H1 (cell line): ENCODE measurements around the gene GABRD. TPM values are rescaled to one million over a fixed set of nuclear protein-coding genes. Genes with fewer than 3 reads are reported as not detected.
"Not testable (repeated sequence)": the region's sequence is repeated elsewhere in the genome, so short reads cannot be mapped to it uniquely, and the experiment has no call there.

Source experiments
- CTCF ChIA-PET: fragments of 300-600 bp; sonication (Branson Sonifier 250); formaldehyde crosslinking; loops from one replicate; lab custom pipeline; 2021; ENCODE audit not compliant: partially characterized antibody; lab: Charles Lee
- POLR2A ChIA-PET: fragments of 300-600 bp; sonication (Branson Sonifier 250); formaldehyde crosslinking; loops from one replicate; lab custom pipeline; 2021; ENCODE audit warnings: inconsistent platforms; ENCODE audit not compliant: partially characterized antibody; lab: Charles Lee
- DNase-seq, 2 experiments: peaks; one replicate each; pipeline versions ENCODE4 v3.0.0 to v3.0.0-alpha.2; 2010 to 2022; ENCODE audit warnings: low spot score in 2 of 2, low read depth in 1 of 2, mixed read lengths in 1 of 2
- FAIRE-seq: peaks from 2 replicates; lab custom pipeline; 2011; peaks lifted over from hg19 to GRCh38; lab: Jason Lieb, UNC
- H2AFZ ChIP-seq: 2 replicates; pipeline ENCODE4 v1.8.1; 2012; ENCODE audit warnings: low read length, inconsistent platforms
- H2AK5ac ChIP-seq: 2 replicates; pipeline ENCODE4 v1.6.1; 2013; ENCODE audit warnings: low read depth, low read length
- H2BK120ac ChIP-seq: replicated peaks from 2 replicates; pipeline ENCODE3; 2013; ENCODE audit warnings: low read depth, low read length, inconsistent platforms
- H2BK12ac ChIP-seq: 2 replicates; pipeline ENCODE4 v1.6.1; 2013; ENCODE audit warnings: low read depth, low read length
- H2BK15ac ChIP-seq: 2 replicates; pipeline ENCODE4 v1.6.1; 2013; ENCODE audit warnings: low read length
- H2BK20ac ChIP-seq: 2 replicates; pipeline ENCODE4 v1.6.1; 2013; ENCODE audit warnings: low read length
- H2BK5ac ChIP-seq: 2 replicates; pipeline ENCODE4 v1.6.1; 2013; ENCODE audit warnings: low read depth, low read length
- H3K14ac ChIP-seq: 2 replicates; pipeline ENCODE4 v1.6.1; 2013; ENCODE audit warnings: inconsistent platforms; ENCODE audit not compliant: insufficient read length
- H3K18ac ChIP-seq: 2 replicates; pipeline ENCODE4 v1.6.1; 2013; ENCODE audit warnings: low read length; ENCODE audit errors: extremely low read depth
- H3K23ac ChIP-seq: 2 replicates; pipeline ENCODE4 v1.6.1; 2013; ENCODE audit warnings: inconsistent platforms; ENCODE audit not compliant: insufficient read length
- H3K23me2 ChIP-seq: 2 replicates; pipeline ENCODE4 v1.6.1; 2013; ENCODE audit warnings: low read depth, low read length
- H3K27ac ChIP-seq: 2 replicates; pipeline ENCODE4 v1.6.1; 2011; ENCODE audit warnings: low read depth, low read length, inconsistent platforms
- H3K27me3 ChIP-seq, 4 experiments: replicated peaks in 1 of 4; 1 replicate in 1 of 4; 2 replicates in 3 of 4; pipeline versions ENCODE4 v1.6.1 to v1.8.1; 2011 to 2013; ENCODE audit warnings: low read length in 3 of 4, mild to moderate bottlenecking in 3 of 4, inconsistent platforms in 2 of 4, mixed read lengths in 2 of 4, moderate library complexity in 1 of 4; ENCODE audit not compliant: control insufficient read depth in 3 of 4, insufficient read depth in 3 of 4; ENCODE audit errors: extremely low read depth in 1 of 4
- H3K36me3 ChIP-seq, 4 experiments: 2 replicates each; pipeline versions ENCODE4 v1.6.1 to v1.8.1; 2011 to 2013; ENCODE audit warnings: mild to moderate bottlenecking in 4 of 4, low read length in 3 of 4, moderate library complexity in 2 of 4, control low read depth in 1 of 4, inconsistent platforms in 1 of 4; ENCODE audit not compliant: insufficient read depth in 4 of 4, control insufficient read depth in 2 of 4
- H3K4ac ChIP-seq: replicated peaks from 2 replicates; pipeline ENCODE3; 2013; ENCODE audit warnings: low read length, low read depth, mixed read lengths, inconsistent platforms; ENCODE audit not compliant: insufficient read length
- H3K4me1 ChIP-seq, 4 experiments: replicated peaks in 1 of 4; 1 replicate in 1 of 4; 2 replicates in 3 of 4; pipeline versions ENCODE4 v1.6.1 to v1.8.1; 2011 to 2013; ENCODE audit warnings: low read length in 3 of 4, inconsistent platforms in 2 of 4, mixed read lengths in 1 of 4; ENCODE audit not compliant: insufficient read depth in 4 of 4, control insufficient read depth in 3 of 4
- H3K4me2 ChIP-seq, 2 experiments: 2 replicates each; pipeline versions ENCODE4 v1.6.1 to v1.8.1; 2011 to 2013; ENCODE audit warnings: low read depth in 2 of 2, low read length in 2 of 2, control low read depth in 1 of 2, inconsistent platforms in 1 of 2, mild to moderate bottlenecking in 1 of 2; ENCODE audit not compliant: insufficient read depth in 1 of 2
- H3K4me3 ChIP-seq, 4 experiments: fragments of 200-600, 300-600 bp in 1 of 4; sonication (generic), shearing (Covaris generic), sonication (Bioruptor Twin) in 1 of 4; 2 replicates each; pipeline versions ENCODE4 v1.5.1 to v1.8.1; 2011 to 2016; ENCODE audit warnings: low read length in 4 of 4, low read depth in 3 of 4, control low read depth in 2 of 4, inconsistent platforms in 2 of 4, mild to moderate bottlenecking in 2 of 4, mixed read lengths in 1 of 4, moderate library complexity in 1 of 4; ENCODE audit not compliant: insufficient read depth in 2 of 4; ENCODE audit errors: extremely low read depth in 1 of 4
- H3K56ac ChIP-seq: replicated peaks from 2 replicates; pipeline ENCODE3; 2013; ENCODE audit warnings: low read depth, mild to moderate bottlenecking, mixed read lengths, low read length, inconsistent platforms; ENCODE audit not compliant: insufficient read length
- H3K79me1 ChIP-seq: 2 replicates; pipeline ENCODE4 v1.6.1; 2013; ENCODE audit warnings: low read depth, low read length, control low read depth
- H3K79me2 ChIP-seq, 2 experiments: 2 replicates each; pipeline versions ENCODE4 v1.6.1 to v1.8.1; 2012 to 2013; ENCODE audit warnings: low read length in 2 of 2, mild to moderate bottlenecking in 2 of 2, inconsistent platforms in 1 of 2; ENCODE audit not compliant: insufficient read depth in 2 of 2, control insufficient read depth in 1 of 2
- H3K9ac ChIP-seq, 4 experiments: replicated peaks in 1 of 4; 1 replicate in 1 of 4; 2 replicates in 3 of 4; pipeline versions ENCODE4 v1.6.1 to v1.8.1; 2011 to 2013; ENCODE audit warnings: low read depth in 3 of 4, low read length in 3 of 4, control low read depth in 2 of 4, mild to moderate bottlenecking in 2 of 4, moderate library complexity in 2 of 4, inconsistent platforms in 1 of 4; ENCODE audit errors: extremely low read depth in 1 of 4
- H3K9me3 ChIP-seq, 2 experiments: 2 replicates each; pipeline versions ENCODE4 v1.6.1 to v1.8.1; 2012 to 2013; ENCODE audit warnings: mild to moderate bottlenecking in 2 of 2, moderate library complexity in 2 of 2, control low read depth in 1 of 2, inconsistent platforms in 1 of 2, low read depth in 1 of 2, low read length in 1 of 2, mixed read lengths in 1 of 2; ENCODE audit not compliant: insufficient read depth in 2 of 2
- H4K20me1 ChIP-seq, 2 experiments: replicated peaks in 1 of 2; 2 replicates each; pipeline versions ENCODE3 to v1.8.1; 2011 to 2013; ENCODE audit warnings: inconsistent platforms in 2 of 2, low read length in 2 of 2, mild to moderate bottlenecking in 1 of 2; ENCODE audit not compliant: insufficient read depth in 2 of 2, control insufficient read depth in 1 of 2
- H4K5ac ChIP-seq: 2 replicates; pipeline ENCODE4 v1.6.1; 2013; ENCODE audit warnings: low read length, low read depth, mixed read lengths, inconsistent platforms; ENCODE audit not compliant: insufficient read length
- H4K8ac ChIP-seq: 2 replicates; pipeline ENCODE4 v1.8.0; 2013; ENCODE audit warnings: mild to moderate bottlenecking, moderate library complexity, low read length, inconsistent platforms; ENCODE audit not compliant: insufficient read depth; ENCODE audit errors: extremely low read depth
- H4K91ac ChIP-seq: replicated peaks from 2 replicates; pipeline ENCODE3; 2013; ENCODE audit warnings: low read length, mixed read lengths, inconsistent platforms; ENCODE audit not compliant: insufficient read length
- WGBS, 2 experiments: shearing (Covaris generic) in 1 of 2; methylation state at CpG; one replicate each; pipeline versions ENCODE4 v1.1.6 to v1.1.7; 2013 to 2015; ENCODE audit warnings: low lambda C conversion rate in 2 of 2, mixed read lengths in 2 of 2, inconsistent platforms in 1 of 2, low coverage in 1 of 2, missing lambda C conversion rate in 1 of 2; ENCODE audit not compliant: insufficient replicate concordance in 2 of 2, insufficient coverage in 1 of 2, insufficient read length in 1 of 2; ENCODE audit errors: extremely low coverage in 1 of 2, missing lambda C conversion rate in 1 of 2; 5-methylcytosine and 5-hydroxymethylcytosine counted together
- polyA plus RNA-seq, 7 experiments: library from polyadenylated mRNA; depleted of rRNA in 3 of 7; stranded (reverse) in 5 of 7; unstranded in 2 of 7; fragments of >200 nt in 5 of 7; fragments of 200-250 nt in 2 of 7; gene quantifications; 1 replicate in 5 of 7; 2 replicates in 1 of 7; 4 replicates in 1 of 7; pipeline versions ENCODE4 v1.2.1 to v1.2.3, GENCODE V29; 2011 to 2013; ENCODE audit warnings: missing spikeins in 2 of 7, mixed read lengths in 2 of 7
- total RNA-seq: library from RNA; stranded (reverse); fragmentation: NEBNext Ultra II Directional; extraction: Animal tissue kit (Norgen Biotek cat#: 25700); gene quantifications from 2 replicates; pipeline ENCODE4 v1.2.1, GENCODE V29; 2021

Gene GABRD
- total and polyA plus RNA-seq, 2 of the 8 experiments (the other 6 are each of a cell fraction or from before 2014, with no cell fraction given), result 1.8 to 3.0 TPM

GRCh38 chr1:1981631-1982327 lies 37.4 kb upstream of the GABRD start:
- H4K8ac ChIP-seq, H2AFZ ChIP-seq, H3K79me1 ChIP-seq, H3K36me3 ChIP-seq, DNase-seq, H3K27ac ChIP-seq, H3K23ac ChIP-seq, H2BK20ac ChIP-seq, H3K27me3 ChIP-seq, H2BK5ac ChIP-seq, H2BK12ac ChIP-seq, POLR2A ChIA-PET, H3K4me3 ChIP-seq, H3K79me2 ChIP-seq, FAIRE-seq, H3K56ac ChIP-seq, H3K14ac ChIP-seq, H3K4me2 ChIP-seq, H4K20me1 ChIP-seq, H3K4ac ChIP-seq, H4K91ac ChIP-seq, H2AK5ac ChIP-seq, H4K5ac ChIP-seq, H3K9ac ChIP-seq, H3K4me1 ChIP-seq, H2BK15ac ChIP-seq, H2BK120ac ChIP-seq, H3K9me3 ChIP-seq, H3K18ac ChIP-seq, H3K23me2 ChIP-seq: not testable (repeated sequence)
- WGBS, 2 experiments, result 97% methylated on average over 21 of the region's 73 CpGs; no CpG with 5 or more reads in 1 of the 2 experiments
- CTCF ChIA-PET, result interaction anchor here (4.6 kb wide), 1 partner anchor 22 kb away, joined by 21 read pairs; no protein-coding TSS in a partner anchor
